Muscle of arm (tissue), 12 donors: ENCODE measurements around the gene SFMBT2. TPM values are rescaled to one million over a fixed set of nuclear protein-coding genes. Genes with fewer than 3 reads are reported as not detected.
"Not testable (repeated sequence)": the region's sequence is repeated elsewhere in the genome, so short reads cannot be mapped to it uniquely, and the experiment has no call there.

Experiments
- DNase-seq: peaks from one replicate; pipeline ENCODE4 v3.0.0-alpha.2; 2013
- polyA plus RNA-seq, 12 donors: library from polyadenylated mRNA; unstranded; fragments of 120-200 nt; gene quantifications; one replicate each; pipeline ENCODE4 v1.2.1, GENCODE V29; 2013; ENCODE audit not compliant: insufficient read length in 12 of 12

Gene SFMBT2
- polyA plus RNA-seq, 12 donors = 5.4 to 11.1 (median 7.9) TPM; not detected in 1

DNA sequence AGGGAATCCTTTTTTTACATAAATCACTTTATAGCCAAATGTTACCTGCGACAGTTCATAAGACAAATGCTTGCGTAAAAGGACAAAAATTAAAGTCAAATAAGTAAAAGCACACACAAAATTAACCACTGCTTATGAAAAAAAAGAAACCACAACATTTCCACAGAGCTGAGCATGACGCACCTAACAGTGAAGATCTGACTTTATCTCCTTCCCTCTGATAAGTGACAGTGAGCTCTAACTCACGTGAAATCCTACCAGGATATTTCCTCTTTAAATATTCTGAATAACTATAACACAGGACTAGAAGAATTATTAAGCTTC lies 225.5 kb downstream of the SFMBT2 start:
- DNase-seq = no peak

DNA sequence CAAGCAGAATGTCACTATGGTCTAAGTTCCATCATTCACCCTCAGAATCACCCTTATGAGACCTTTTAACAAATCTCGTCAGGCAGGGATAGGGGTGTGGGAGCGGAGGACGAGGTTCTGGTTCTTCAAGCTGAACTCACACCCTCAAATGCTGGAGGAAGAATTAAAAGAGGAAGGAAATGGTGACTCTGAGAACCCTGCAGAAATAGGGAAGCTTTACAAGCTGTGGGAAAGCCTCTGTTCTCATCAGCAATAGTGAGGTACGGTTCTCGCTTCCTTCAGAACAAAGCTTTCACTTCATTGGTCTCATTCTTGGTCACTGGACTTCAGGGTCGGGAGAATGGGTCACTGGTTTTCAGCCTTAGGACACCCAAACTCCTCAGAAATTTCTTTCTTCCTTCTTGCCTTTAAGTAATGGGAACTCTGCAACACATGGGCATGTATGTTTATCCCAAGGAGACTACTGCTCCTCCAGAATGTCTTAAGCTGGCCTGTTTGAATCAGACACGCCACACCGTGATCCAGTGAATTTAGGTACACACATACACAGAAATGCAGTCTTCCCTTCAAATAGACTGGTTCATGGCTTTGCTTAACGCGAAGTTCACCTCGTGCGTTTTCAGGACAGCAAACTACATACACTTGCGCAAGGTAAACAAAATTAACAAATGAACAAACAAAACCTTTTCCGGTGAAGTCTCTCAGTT lies 226.0 kb downstream of the SFMBT2 start:
- DNase-seq = no peak

DNA sequence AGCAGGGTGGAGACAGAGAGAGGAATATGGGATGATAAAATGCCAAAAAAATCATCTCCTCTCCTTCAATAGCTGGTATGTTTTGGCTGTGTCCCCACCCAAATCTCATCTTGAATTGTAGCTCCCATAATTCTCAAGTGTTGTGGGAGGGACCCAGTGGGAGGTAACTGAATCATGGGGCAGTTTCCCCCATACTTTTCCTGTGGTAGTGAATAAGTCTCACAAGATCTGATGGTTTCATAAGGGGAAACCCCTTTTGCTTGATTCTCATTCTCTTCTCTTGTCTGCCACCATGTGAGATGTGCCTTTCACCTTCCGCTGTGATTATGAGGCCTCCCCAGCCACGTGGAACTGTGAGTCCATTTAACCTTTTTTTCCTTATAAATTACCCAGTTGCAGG lies 226.7 kb downstream of the SFMBT2 start:
- DNase-seq = not testable (repeated sequence)

DNA sequence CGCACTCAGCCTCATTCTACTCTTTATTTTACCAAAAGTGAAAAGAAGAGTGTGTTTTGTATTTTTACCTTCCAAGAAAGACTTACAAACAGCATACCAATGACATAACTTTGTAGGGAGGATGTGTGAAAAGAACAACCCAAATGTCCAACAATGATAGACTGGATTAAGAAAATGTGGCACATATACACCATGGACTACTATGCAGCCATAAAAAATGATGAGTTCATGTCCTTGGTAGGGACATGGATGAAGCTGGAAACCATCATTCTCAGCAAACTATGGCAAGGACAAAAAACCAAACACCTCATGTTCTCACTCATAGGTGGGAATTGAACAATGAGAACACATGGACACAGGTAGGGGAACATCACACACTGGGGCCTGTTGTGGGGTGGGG lies 228.5 kb downstream of the SFMBT2 start:
- DNase-seq = not testable (repeated sequence)

DNA sequence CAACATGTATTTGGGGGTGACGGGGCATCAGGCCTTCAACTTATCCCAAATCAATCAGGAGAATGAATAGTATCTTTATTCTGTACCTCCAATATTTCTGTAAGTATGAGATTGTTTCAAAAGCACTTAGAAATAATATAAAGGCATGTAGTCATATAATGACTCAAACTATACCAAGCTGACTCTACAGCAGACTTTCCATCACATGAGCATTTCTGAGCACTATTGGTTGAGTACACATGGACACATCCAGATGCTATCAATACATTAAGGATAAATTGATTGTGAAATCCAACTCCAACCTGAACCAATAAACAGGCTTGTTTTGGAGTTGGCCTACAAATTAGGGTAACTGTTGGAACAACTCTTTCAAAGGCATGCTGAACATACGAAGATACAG lies 229.4 kb downstream of the SFMBT2 start:
- DNase-seq = no peak

DNA sequence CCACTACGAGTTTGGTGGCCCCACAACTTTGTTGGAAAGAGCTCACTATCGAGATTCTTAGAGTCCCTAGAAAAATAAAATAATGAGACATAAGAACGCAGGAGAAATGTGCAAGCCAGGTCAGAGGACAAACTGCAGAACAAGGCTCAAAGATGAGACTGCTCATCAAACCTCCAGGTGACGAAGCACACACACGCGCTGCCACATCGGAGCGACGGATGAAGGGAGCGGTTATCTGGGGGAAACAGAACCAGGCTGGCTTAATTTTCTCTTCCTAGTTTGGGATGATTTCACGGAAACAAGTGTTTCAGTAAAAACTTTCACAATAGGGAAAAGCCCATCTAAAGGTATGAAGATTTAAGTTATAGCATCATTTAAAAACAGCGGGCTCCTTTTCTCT lies 231.3 kb downstream of the SFMBT2 start:
- no peak for DNase-seq

DNA sequence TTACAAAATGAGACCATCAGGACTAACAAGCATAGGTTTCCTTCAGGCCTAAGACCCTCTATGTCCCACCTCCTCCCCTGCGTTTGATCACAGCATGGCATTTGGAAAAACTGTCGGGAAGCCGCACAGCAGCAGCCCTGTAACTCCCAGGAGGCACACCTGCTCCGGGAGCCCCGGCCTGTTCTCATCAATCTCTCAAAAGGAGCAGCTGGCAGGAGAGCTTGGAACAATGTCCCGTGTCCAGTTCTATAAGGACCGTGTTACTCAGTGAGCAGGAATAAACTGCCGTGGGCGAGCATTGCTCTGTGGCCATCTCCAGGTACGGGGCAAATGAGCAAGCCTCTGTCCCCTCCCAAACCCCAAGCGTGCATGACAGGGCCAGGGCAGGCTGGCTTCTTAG lies 236.9 kb downstream of the SFMBT2 start:
- no peak for DNase-seq

DNA sequence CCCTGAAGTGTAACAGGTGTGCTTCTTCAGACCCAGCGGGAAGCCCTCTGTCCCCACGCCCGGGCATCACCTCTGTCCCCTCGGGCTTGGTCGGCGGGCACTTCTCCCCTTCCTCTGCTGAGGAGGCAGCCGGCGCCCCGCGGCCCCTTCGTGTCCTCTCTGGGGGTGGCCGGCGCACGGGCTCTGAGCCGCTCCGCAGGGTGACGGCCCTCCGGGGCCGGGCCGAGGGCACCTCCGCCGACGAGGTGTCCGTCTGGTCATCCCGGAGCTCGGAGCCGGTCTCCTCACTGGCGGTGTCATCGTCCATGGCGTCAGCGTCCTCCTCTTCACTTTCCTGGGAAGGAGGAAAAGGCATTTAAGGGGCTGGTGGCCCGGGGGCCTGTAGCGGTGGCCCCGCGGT lies 239.0 kb downstream of the SFMBT2 start:
- no peak for DNase-seq

DNA sequence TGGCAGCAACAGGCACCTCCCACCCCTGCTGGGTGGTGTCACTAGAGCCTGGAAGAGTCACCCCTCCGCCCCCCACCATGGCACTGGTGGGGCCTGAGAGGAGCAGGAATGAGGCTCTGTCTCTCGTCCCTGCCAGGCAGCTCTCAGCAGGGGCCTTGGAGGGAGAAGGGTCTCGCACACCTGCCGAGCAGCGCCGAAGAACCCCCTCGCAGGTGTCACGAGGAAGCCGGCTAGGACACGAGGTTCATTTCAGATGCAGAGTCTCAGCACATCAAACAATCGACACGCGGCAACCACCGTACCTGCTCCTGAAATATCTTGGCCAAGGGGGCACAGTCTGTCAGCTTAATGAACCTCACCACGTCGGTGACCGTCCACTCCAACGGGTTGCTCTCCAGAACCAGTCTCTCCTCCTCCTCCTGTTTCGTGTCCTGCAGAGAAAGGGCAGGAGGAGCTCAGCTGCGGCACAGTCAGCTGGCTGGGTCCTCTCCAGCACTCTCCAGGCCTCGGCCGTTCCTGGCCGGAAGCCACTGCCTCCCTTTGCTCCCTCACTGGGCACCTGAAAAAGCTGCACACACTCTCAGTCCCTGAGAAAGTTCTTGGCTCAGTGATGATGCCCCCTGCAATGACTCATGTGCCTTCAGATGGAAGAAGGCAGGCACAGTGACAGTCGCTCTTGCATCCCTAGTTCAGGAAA lies 240.1 kb downstream of the SFMBT2 start:
- no peak for DNase-seq

DNA sequence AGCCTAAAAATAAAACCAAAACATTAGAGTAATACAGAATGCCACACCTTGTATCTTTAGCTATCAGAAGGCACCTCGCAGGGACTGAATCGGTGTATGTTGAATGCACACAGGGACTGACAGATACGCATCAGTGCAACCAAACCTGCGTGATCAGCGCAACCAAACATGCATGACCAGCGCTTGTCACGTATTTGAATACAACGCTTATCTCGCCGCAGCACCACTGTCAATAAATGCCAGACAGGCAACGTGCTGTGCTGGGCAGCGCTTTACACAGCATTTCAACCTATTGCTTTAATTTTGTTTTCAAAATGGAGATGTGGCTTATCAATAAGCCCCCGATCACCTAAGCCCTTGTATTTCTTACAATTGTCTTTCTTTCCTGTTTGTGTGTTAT lies 242.4 kb downstream of the SFMBT2 start:
- DNase-seq = no peak

DNA sequence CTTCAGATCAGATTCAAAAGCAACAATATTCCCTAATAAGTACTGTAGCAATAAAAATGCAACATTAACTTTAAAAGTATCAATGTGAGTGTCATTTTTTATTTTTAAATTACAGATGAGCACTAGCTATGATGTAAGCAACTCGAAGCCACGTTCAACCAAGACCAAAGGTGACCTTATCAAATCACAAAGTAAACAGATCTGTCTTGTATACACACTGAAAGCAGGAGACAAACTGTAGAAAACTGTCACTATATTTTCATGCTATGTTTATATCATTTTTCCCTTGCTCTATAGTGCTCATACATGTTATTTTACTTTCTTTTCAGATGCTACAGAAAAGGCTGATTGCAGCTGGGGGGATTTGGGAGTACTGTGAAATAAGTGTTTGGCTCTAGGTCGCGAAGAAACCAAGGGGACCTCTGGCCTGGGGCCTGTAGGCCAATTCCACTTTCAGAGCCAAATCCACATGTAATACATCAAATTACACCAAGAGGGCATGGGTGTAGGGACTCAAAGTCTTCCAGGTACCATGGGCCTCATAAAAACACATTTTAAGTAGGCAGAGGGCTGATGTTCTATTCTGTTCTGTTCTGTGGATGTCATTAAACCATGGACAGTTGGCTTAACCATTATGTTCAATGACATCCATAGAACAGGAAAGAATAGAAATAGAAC lies 245.2 kb downstream of the SFMBT2 start:
- peak; percentile 11 for DNase-seq

DNA sequence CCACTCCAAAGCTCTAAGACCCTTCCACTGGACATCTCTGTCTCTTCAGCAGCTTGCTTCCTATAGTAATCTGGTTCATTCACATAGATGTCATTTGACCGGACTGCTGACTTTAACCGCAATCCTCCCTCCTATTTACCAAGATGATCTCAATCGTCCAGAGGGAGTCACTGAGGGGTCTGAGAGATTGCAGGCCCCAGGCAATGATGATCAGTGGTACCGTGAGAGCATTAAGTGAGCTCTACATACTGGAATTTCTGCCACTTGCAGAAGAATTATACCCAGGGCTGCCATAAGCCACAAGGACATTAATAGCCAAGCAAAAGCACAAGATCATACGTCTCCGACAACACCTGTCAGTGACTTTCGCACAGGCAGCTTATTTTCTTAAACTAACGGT lies 245.9 kb downstream of the SFMBT2 start:
- no peak for DNase-seq

DNA sequence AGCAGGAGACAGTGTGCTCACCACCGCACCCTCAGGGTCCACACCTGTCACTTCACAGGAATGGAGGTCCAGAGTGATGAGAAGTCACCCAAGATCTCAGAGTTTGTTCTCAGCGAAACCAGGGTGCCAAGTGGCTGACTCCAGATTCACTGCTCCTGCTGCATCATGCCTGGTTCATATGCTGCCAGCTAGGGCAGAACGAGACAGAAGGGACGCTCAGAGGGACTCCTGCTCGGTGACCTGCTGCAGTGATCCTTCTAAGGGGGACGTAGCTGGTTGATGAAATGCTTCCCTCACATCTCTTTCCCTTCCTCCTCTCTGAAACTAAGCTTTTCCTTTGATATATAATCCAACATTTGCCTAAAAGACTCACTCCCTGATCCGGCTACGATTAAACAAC lies 248.5 kb downstream of the SFMBT2 start:
- no peak for DNase-seq

DNA sequence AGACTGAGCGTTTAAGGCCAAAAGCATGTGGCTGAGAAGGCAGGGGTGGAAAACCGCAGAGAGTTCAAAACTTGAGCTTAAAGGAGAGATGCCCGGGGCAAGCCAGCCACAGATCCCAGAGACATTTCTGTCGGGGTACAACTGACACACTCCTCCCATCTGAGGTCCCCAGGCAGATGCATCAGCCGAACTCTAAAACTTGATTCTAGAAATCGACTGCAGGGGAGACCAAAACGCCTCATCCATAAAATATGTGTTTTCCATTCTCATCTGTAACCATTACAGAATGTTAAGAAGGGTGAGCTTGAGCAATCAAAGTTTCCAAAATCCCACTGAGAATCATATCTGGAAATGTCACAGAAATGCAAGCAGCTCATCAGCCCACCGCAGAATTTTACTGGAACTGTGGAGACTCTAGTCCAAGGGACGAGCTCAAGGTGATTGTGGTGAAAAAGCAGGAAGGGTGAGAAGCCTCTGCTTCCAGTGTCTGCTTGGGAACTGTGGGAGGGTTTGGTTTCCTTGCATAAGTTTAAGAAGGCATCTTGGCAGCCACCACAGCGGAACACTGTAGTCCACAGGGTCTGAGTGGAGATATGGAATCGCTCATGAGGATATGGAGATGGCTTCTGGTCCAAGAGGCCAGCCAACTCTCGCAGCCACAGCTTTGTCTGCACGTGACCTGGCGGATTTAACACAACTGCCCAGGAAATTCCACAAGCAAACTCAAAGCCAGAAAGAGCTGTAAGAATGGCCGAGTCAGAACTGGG lies 249.2 kb downstream of the SFMBT2 start:
- peak; percentile 59 for DNase-seq

DNA sequence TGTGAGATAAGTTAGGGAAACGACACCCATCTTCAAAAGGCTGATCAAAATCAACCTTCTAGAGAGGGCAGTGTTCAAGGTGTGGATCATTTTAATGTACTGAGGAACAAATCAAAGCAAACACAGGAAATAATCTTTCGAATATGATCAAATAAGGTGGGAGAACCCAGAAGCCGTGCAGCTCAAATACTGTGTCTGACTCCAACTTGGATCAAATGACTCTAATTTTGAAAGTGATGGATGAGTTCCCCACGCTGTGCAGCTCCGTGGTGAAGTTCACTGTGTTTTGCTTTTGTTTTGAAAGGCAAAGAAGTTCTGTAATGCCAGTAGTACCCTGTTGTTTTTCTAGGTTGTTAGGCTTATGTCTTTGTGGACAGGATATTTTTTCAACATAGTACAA lies 250.9 kb downstream of the SFMBT2 start:
- no peak for DNase-seq

DNA sequence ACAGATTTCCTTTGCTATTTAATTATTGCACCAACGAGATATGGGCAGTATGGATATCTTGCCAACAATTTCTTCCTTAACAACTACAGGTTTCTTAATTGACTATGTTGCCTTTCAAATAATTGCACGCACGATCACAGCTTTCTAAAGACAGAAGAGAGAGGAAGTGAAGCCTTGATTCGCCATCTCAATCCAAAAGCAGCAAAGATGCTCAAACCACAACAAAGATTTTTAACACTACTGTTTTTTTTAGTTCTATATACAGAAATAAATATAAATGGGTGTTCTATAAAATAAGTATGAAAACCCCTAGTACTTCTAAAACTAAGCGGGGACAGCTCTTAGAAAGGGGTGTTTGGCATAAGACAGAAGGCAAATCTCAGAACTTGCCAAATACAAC lies 251.3 kb downstream of the SFMBT2 start:
- no peak for DNase-seq

DNA sequence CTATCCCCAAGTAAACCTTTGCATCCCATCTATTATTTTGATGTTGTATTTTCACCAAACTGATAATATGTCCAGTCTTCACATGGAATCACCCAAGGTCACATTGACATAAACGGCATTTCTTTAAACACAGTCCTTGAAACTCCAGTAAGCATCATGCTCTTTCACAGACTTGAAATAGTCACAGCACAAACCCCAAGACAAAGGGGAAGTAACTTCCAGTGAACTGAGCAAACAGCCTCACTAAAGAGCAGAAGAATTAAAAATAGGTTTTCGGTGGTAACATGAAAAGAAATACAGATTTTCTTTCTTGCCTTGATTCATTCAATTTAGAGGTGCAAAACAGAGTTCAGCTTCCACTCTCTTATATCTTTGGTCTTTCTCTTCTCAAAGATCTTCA lies 253.7 kb downstream of the SFMBT2 start:
- no peak for DNase-seq

DNA sequence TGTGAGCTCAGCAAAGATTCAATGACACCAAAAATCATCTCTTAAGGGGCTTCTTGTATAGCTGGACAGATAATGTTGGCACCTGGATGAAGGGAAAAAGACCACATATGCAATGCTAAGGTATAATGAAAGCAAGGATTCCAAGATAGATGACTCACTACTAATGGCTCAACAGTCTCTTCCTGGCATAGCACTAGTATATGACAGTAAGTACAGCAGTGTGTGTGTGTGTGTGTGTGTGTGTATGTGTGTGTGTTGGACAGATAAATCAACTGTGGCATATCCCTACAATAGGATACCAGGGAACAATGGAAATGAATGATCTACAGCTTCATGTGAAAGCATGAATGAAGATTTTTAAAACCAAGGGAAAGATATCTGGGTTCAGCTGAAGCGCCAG lies 257.1 kb downstream of the SFMBT2 start:
- no peak for DNase-seq

DNA sequence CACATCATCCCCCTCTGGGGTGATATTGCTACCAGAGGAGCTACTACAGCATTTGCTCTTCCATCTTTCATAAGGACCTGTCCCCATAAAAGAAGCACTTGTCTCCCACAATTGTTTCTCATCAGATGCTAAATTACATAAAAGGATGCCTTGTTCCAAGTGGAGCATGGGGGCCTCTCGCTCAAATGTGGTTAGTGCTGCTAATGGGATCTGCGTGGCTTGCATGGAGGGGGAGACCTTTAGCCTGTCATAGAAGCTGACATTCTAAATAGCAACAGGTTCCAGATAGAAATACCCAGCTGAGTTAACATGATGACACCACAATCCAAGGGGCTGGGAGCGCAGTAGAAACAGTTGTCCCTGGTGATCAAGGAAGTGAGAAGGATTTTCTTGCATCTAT lies 257.9 kb downstream of the SFMBT2 start:
- no peak for DNase-seq

DNA sequence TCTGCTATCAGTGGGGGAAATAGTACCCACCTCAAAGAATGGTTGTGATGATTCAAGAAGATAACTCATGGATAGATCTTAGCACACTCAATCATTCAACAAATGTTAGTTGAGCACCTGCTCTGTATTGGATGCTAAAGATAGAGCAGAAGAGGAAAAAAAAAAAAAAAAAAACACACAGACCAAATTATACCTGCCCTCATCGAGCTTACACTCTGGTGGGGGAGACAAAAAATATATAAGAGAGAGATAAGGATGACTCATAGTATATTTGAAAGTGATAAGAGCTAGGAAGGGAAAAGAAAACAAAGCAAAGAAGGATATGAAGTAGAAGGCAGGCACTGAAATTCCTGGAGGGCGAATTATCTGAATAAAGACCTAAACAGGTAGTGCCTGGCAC lies 258.5 kb downstream of the SFMBT2 start:
- no peak for DNase-seq

DNA sequence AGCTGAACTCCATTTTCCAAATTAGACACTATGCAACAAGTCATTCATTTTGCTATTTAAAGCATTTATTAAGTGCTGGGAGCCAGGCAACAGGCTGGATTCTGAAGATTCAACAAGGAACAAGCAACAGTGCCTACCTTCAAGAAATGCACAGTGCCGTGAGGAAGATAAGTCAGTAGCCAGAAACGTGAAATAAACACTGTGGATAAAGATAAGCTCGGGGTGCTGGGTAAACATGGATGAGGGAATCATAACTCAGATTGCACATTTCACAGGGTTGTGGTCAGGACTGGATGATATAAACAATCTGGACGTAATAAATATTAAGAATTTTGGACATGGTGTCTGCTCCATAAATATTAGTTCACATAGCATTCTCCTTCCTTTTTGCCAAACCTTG lies 259.3 kb downstream of the SFMBT2 start:
- DNase-seq = no peak

DNA sequence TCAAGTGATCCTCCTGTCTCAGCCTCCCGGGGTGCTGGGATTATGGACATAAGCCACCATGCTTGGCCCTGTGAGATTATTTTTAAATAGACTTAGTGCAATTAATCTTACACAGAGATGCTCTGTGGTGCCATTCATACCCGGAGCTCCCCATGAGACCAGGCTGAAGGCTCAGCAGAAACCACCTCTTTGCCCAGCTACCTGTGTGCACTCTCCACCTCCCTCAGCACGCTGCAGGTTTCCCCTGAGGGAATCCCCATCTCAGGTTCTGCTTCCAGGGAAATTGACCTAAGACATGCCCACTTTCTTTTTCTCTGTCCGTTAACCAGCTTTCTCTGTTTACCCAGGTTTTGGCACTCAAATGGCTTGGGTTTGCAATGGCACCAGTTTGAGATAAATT lies 260.5 kb downstream of the SFMBT2 start:
- no peak for DNase-seq

DNA sequence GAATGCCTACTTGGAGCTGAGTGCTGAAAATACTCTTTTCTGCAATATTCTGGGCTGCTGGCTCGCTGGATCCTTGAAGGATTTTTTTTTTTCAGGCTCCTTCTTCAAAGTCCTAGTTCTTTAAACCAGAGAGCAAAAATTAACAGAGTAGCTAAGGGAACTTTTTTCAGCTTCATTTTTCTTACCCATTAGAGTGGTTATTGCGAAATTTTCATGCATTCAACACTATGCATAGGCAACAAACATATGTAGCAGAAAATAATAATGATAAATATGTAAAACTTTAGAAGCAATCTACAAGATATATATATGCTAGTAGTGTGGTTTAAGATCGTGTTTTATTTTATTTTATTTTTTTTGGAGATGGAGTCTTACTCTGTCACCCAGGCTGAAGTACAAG lies 264.6 kb downstream of the SFMBT2 start:
- no peak for DNase-seq
